NCI-H524 (cell line): ENCODE data around the gene DYNLRB1.

Source experiments
- DNase-seq, 2 experiments: peaks; one replicate each; lab custom pipeline; 2025; lab: John Stamatoyannopoulos, UW

Gene DYNLRB1

GRCh38 chr20:34534391-34535165, 18.4 kb downstream of the DYNLRB1 start:
- DNase-seq = no peak

DNA sequence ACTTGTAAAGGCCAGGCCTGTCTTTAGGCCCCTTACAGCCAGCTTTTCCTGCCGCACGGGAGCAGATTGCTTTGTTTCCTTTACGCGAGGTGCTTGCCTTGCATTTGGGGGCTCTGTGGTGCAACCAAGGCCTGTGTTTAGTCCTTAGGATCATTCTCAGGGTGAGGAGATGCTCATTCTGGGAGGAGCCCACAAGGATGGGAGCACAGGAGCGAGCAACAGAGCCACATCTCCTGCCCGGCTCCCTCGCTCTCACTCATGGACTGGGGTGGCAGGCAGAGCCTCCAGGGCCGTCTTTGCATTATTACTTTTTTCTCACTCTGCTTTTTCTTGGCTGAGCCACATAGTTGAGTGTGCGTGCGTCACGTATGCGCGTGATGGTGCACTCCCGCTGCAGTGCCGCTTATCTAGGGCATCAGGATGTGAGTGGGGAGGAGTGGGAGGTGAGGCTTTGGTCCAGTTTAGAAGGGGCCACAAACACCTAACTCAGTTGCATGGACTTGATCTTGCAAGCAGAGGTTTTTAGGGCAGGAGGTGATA, 19.1 kb downstream of the DYNLRB1 start:
- no peak for DNase-seq

DNA sequence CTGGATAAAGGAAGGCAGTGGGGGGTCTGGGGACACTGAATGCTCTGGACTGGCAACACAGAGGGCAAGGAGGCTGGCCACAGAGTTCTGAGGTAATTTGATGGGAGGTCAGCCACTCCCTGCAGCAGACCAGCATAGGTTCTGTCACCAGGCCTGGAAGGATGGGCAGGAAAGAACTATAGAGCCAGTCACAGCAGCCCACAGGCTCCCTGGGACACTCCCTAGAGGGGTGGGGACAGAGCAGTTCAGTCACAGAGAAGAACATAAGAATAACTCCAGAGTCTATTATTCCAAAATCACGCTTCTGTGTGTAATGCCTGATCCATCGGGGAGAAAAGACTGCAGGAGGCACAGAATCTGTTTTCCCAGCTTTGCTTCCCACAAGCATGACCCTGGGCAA, 19.6 kb downstream of the DYNLRB1 start:
- no peak for DNase-seq

- peak; percentile 57 to 86 for DNase-seq
These were observed 20.7 kb downstream of the DYNLRB1 start for GRCh38 chr20:34536798-34537394.

GRCh38 chr20:34537651-34538050, 21.4 kb downstream of the DYNLRB1 start:
- no peak for DNase-seq

- DNase-seq = peak; percentile 13 to 54
These were observed 22.5 kb downstream of the DYNLRB1 start for GRCh38 chr20:34538671-34539123.

DNA sequence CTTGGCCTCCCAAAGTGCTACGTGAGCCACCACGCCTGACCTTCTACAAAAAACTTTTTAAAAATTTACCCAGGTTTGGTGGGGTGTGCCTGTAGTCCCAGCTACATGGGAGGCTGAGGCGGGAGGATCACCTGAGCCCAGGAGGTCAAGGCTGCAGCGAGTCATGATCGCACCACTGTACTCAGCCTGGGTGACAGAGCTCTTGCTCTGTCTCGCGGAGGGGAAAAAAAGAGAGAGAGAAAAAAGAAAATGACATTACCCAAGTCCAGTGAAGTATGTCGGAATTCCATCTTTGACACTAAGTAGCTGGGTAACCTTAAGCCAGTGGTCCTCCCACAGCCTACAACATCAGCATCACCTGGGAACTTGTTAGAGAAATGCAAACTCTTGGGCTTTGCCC, 23.5 kb downstream of the DYNLRB1 start:
- no peak for DNase-seq

- no peak for DNase-seq
These were observed 24.5 kb downstream of the DYNLRB1 start for GRCh38 chr20:34540596-34541263.

DNA sequence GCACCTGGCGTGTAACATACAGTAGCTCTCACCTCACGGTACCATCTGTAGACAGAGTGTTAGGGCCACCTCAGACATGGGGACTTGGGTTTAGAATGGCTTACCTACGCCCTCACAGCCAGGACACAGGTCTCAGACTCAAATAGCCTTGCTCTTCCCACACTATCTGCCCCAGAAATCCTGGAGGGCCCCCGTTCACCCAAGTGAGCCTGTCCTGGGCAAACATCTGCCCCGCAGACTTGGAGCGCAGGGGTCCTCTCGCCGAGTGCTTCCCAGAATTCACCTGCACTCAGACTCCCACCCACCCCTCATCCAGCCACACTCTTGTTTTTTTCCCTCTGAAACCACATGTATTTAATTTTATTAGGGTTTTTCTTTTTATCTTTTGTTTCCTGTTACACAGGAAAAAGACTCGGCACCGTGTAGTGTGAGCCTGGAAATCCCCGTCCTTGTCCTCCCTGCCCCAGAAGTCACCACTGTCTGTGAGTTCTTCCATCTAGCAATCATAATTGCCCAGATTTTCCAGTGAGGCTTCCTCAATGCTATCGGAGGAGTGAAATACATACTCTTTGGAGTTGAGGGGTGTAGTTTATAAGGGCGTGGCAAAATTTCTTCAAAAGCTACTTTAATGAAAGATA, 25.2 kb downstream of the DYNLRB1 start:
- DNase-seq = no peak

- no peak for DNase-seq
These were observed 25.7 kb downstream of the DYNLRB1 start for GRCh38 chr20:34541917-34542316.

DNA sequence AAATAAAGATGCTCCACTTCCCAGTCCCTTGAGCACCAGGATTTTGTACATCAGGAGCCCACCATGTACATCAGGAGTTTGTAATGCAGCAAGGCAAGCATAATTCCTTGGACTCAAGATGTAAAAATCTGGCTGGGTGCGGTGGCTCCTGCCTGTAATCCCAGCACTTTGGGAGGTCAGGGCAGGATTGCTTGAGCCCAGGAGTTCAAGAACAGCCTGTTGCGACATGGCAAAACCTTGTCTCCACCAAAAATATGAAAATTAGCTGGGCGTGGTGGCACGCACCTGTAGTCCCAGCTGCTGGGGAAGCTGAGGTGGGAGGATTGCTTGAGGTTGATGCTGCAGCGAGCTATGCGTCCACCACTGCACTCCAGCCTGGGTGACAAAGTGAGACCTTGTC, 26.2 kb downstream of the DYNLRB1 start:
- DNase-seq = no peak

DNA sequence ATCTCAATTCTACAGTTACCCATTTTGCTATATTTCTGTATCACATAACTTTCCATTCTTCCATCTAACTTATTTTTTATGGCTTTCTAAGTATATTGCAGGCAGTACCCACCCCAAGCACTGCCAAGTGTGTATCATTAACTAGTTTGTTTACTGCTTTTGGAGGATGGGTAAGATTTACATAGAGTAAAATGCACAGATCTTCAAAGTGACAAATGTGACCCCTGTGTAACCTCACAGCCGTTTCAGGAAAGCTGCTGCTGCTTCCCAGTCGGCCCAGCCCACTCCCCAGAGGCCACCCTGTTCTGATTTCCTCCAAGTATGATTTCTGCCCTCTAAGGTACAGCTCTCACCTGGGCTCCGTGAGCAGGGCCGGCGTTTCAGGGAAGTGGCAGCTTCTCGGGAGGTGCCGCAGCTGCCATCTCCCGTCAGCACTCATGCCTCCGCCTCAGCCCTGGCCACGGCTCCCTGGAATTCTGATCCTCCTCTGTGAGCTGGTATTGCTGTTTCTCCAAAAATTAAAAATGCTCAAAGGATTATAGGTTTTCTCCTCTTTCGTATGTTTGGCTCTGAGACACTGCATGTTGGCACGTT, 27.3 kb downstream of the DYNLRB1 start:
- no peak for DNase-seq

GRCh38 chr20:34544109-34544796, 28.0 kb downstream of the DYNLRB1 start:
- DNase-seq = no peak

DNA sequence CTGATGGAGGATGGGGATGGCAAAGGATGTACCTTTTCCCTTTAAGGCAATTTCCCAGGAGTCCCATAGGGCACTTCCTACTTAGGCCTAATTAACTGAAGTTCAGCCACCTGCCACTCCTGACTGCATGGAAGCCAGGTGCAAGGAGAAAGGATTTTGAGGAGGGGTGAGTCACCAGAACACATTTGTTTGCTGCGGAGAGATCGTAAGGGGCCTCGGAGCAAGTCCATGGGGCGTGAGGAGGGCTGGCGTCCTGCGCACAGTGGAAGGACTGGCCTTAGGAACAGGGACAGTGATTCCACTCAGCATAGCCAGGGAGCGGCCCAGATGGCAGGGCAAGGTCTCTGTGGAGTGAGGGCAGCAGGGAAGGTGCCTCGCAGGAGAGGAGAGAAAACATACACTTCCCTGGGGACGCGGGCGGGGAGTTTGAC, 30.5 kb downstream of the DYNLRB1 start:
- peak; percentile 96 to 99 for DNase-seq

DNA sequence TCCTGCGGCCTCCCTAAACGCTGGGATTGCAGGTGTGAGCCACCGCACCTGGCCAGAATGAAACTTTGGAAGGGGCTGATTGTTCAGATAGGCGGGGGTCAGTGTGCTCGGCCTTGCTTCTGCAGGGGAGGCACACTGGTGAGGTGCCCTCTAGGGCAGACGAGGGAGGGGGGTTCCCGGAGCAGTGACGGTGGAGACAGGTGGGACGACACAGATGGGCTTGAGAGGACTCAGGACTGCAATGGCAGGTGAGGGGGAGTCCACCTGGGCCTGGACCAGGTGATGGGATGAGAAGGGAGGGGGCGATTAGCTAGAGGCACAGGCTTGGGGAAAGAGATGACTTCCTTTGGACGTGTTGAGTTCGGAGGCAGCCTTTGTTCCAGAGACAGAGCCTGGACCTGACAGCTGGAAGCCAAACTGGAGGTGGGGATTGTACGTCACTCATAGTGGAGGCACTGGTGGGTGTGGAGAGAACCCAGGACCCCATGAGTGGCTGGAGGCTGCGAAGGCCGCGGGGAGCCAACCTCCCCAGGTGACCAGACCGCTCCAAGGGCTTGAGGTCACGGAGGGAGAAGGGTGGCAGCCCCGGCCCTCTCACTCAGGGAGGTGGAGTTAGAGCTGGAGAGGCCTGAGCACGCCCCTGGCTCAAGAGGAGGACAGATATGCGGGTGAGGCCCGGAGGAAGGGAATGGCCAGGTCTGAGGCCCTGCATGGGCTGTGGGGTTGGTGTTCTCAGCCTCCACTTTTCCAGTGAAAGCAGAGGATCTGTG, 31.8 kb downstream of the DYNLRB1 start:
- no peak for DNase-seq

GRCh38 chr20:34549291-34549928, 33.2 kb downstream of the DYNLRB1 start:
- no peak for DNase-seq

GRCh38 chr20:34549929-34550305, 33.7 kb downstream of the DYNLRB1 start:
- no peak for DNase-seq

DNA sequence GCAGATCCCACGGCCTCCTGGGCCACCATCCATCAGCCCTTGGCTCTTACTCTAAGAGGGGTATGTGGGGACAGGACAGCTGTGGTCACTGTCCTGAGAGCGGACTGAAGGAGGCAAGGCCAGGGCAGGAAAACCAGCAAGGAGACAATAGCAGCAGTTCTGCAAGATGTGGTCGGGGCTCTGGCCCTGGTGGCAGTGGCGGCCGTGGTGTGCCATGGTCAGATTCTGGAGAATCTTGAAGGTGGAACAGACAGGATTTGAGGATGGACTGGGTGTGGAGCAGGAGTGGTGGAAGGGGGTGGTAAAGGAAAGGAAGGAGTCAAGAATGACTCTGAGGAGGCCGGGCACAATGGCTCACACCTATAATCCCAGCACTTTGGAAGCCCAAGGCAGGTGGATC, 36.3 kb downstream of the DYNLRB1 start:
- no peak for DNase-seq

DNA sequence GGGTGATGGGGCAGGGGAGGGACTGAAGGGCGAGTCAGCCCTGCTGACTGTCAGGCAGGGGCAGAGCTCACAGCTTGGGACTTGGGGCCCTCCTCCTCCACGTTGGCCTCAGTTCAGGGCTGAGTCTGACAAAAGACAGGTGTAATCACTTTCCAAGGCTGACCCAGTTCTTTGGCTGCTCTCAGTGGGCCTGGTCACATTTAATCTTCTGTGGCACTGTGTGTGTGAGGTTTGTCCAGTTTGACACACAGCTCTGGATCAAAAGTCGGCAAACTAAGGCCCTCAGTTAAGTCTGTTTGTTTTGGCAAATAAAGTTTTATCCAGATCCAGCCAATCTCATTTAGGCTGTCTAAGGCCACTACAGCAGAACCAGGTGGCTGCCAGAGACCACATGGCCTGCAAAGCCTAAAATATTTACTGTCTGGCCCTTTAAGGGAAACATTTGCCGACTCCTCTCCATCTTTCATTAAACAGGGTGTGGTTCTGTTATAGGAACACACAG, 37.2 kb downstream of the DYNLRB1 start:
- no peak for DNase-seq

DNA sequence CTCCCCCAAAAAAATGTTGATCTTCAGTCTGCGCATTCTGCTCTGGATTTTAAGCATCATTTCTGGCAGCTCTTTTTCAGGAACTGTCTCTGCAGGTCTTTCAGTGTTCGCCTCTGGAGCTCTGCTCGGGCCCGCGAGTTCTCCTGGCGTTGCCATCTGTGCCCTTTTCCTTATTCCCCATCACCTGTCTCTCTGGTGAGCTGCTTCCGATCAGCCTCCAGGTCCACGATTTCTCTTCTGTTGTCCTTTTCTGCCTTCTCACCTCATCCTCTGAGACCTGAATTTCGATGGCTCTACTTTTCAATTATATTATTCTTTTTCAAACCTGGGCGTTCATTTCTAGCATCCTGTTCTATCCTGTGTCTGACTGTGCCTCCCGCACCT, 41.7 kb downstream of the DYNLRB1 start:
- DNase-seq = no peak
